ENCODE measurements around the gene CLCN6.

CLCN6 gene

GRCh38 chr1:11779715-11780379 lies 26.1 kb upstream of the CLCN6 start:
- no peak for DNase-seq (ENCODE audit: low spot score)

- DNase-seq (ENCODE audit: low spot score) = no peak
These were observed 25.4 kb upstream of the CLCN6 start for GRCh38 chr1:11780380-11781147.

GRCh38 chr1:11781297-11781696 lies 24.7 kb upstream of the CLCN6 start:
- DNase-seq (ENCODE audit: low spot score) = no peak

- DNase-seq (ENCODE audit: low spot score) = no peak
These were observed 23.8 kb upstream of the CLCN6 start for GRCh38 chr1:11782127-11782708.

- no peak for DNase-seq (ENCODE audit: low spot score)
These were observed 22.4 kb upstream of the CLCN6 start for GRCh38 chr1:11783556-11783955.

- no peak for DNase-seq (ENCODE audit: low spot score)
These were observed 21.6 kb upstream of the CLCN6 start for GRCh38 chr1:11784256-11784992.

GRCh38 chr1:11784993-11785769 lies 20.8 kb upstream of the CLCN6 start:
- DNase-seq (ENCODE audit: low spot score) = no peak

GRCh38 chr1:11786168-11786567 lies 19.8 kb upstream of the CLCN6 start:
- no peak for DNase-seq (ENCODE audit: low spot score)

- DNase-seq (ENCODE audit: low spot score) = no peak
These were observed 18.7 kb upstream of the CLCN6 start for GRCh38 chr1:11787251-11787803.

GRCh38 chr1:11787804-11788436 lies 18.1 kb upstream of the CLCN6 start:
- no peak for DNase-seq (ENCODE audit: low spot score)

GRCh38 chr1:11788549-11789053 lies 17.4 kb upstream of the CLCN6 start:
- DNase-seq (ENCODE audit: low spot score) = no peak

GRCh38 chr1:11789126-11790067 lies 16.6 kb upstream of the CLCN6 start:
- no peak for DNase-seq (ENCODE audit: low spot score)

- DNase-seq (ENCODE audit: low spot score) = no peak
These were observed 15.7 kb upstream of the CLCN6 start for GRCh38 chr1:11790101-11790879.

- no peak for DNase-seq (ENCODE audit: low spot score)
These were observed 14.9 kb upstream of the CLCN6 start for GRCh38 chr1:11790880-11791715.

- no peak for DNase-seq (ENCODE audit: low spot score)
These were observed 13.9 kb upstream of the CLCN6 start for GRCh38 chr1:11792106-11792505.

GRCh38 chr1:11793819-11794218 lies 12.2 kb upstream of the CLCN6 start:
- no peak for DNase-seq (ENCODE audit: low spot score)

GRCh38 chr1:11794446-11795237 lies 11.3 kb upstream of the CLCN6 start:
- DNase-seq (ENCODE audit: low spot score) = no peak

Data from RKO (cell line).